K562 (cell line): ENCODE data around the gene C2orf42. TPM values are rescaled to one million over a fixed set of nuclear protein-coding genes. Genes with fewer than 3 reads are reported as not detected.
A peak's percentile ranks its signal among the peaks of the same experiment; 100 is the strongest.

Experiments used
- MAFK ChIP-seq: IDR thresholded peaks from 2 replicates; pipeline ENCODE4 v1.6.1; 2011; ENCODE audit warnings: low read length, improper control_type of control experiment
- NBN ChIP-seq: fragments of 450-650 bp; IDR thresholded peaks from 2 replicates; pipeline ENCODE4 v1.6.1; 2016; ENCODE audit warnings: low read depth, mild to moderate bottlenecking
- polyA plus RNA-seq, 8 experiments: library from polyadenylated mRNA; depleted of rRNA in 4 of 8; stranded (reverse) in 5 of 8; unstranded in 3 of 8; fragments of >200 nt; fragmentation: Nextera tagmentation in 2 of 8; fragmentation: Illumina TruSeq in 1 of 8; extraction: Ambion mirVana in 2 of 8; extraction: Trizol in 1 of 8; gene quantifications; 2 replicates each; pipeline versions ENCODE4 v1.2.1 to v1.2.3, GENCODE V29; 2011 to 2014; ENCODE audit warnings: inconsistent platforms in 1 of 8, missing spikeins in 1 of 8
- total RNA-seq, 7 experiments: library from RNA; depleted of rRNA in 6 of 7; stranded (reverse); fragments of >200 nt in 6 of 7; fragmentation: Illumina TruSeq in 2 of 7; extraction: Trizol in 2 of 7; gene quantifications; 2 replicates each; pipeline versions ENCODE4 v1.2.1 to v1.2.3, GENCODE V29; 2011 to 2021; ENCODE audit warnings: low replicate concordance in 1 of 7
- TF ChIP-seq, protein P1 (sequence below): fragments of 450-650 bp; IDR thresholded peaks from 2 replicates; pipeline ENCODE4 v1.6.1; 2016; ENCODE audit warnings: mild to moderate bottlenecking, moderate library complexity
- TF ChIP-seq, protein P2 (sequence below): sonication (generic); formaldehyde crosslinking; IDR thresholded peaks from 2 replicates; pipeline ENCODE4 v1.8.0; 2023; ENCODE audit warnings: mild to moderate bottlenecking, missing genetic modification reagents
- TF ChIP-seq, protein P3 (sequence below): fragments of 250-450 bp; sonication (Bioruptor Pico); IDR thresholded peaks from 2 replicates; pipeline ENCODE4 v1.8.0; 2021; ENCODE audit warnings: moderate library complexity, mild to moderate bottlenecking, inconsistent platforms
- TF ChIP-seq, protein P4 (sequence below): fragments of 250-450 bp; sonication (Bioruptor Pico); IDR thresholded peaks from 2 replicates; pipeline ENCODE4 v1.8.0; 2022; ENCODE audit warnings: moderate library complexity, mild to moderate bottlenecking, inconsistent platforms

The C2orf42 gene
- total and polyA plus RNA-seq, 9 of the 15 experiments (the other 6 are each of a cell fraction or from before 2014, with no cell fraction given), result 4.6 to 10.9 (median 7.5) TPM

DNA sequence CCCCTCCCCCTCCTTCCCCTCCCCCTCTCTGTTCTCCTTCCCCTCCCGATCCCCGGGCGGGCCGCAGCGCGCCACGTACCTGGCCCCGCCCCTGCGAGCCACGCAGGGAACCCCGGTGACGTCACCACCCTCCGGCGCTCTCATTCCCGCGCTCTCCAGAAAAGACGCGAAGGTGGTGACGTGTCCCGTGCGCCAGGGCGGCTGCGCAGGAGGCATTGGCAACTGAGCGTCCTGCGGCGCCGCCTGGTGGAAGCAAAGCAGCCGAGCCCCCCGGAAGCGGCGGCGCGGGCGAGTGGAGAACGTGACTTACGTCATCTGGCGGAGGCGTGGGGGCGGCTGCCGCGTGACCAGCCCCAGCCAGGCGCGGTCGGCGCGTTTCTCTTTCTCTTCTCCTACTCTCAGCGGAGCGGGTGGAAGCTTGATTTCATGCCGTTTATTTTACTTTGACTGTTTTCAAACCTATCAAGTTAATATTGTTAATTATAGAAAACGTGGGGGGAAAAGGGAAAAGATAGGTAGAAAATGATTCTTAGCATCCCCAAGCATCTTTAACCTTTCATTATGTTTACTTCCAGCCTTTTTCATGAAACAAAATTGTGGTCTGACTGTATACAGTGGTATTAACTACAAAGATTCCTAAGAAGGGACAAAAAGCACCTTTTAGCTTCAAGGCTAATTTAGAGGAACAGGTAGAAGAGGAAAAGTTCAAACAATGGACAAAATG is 48.1 kb downstream of the C2orf42 start (continued):
- TF ChIP-seq, protein P1, sequence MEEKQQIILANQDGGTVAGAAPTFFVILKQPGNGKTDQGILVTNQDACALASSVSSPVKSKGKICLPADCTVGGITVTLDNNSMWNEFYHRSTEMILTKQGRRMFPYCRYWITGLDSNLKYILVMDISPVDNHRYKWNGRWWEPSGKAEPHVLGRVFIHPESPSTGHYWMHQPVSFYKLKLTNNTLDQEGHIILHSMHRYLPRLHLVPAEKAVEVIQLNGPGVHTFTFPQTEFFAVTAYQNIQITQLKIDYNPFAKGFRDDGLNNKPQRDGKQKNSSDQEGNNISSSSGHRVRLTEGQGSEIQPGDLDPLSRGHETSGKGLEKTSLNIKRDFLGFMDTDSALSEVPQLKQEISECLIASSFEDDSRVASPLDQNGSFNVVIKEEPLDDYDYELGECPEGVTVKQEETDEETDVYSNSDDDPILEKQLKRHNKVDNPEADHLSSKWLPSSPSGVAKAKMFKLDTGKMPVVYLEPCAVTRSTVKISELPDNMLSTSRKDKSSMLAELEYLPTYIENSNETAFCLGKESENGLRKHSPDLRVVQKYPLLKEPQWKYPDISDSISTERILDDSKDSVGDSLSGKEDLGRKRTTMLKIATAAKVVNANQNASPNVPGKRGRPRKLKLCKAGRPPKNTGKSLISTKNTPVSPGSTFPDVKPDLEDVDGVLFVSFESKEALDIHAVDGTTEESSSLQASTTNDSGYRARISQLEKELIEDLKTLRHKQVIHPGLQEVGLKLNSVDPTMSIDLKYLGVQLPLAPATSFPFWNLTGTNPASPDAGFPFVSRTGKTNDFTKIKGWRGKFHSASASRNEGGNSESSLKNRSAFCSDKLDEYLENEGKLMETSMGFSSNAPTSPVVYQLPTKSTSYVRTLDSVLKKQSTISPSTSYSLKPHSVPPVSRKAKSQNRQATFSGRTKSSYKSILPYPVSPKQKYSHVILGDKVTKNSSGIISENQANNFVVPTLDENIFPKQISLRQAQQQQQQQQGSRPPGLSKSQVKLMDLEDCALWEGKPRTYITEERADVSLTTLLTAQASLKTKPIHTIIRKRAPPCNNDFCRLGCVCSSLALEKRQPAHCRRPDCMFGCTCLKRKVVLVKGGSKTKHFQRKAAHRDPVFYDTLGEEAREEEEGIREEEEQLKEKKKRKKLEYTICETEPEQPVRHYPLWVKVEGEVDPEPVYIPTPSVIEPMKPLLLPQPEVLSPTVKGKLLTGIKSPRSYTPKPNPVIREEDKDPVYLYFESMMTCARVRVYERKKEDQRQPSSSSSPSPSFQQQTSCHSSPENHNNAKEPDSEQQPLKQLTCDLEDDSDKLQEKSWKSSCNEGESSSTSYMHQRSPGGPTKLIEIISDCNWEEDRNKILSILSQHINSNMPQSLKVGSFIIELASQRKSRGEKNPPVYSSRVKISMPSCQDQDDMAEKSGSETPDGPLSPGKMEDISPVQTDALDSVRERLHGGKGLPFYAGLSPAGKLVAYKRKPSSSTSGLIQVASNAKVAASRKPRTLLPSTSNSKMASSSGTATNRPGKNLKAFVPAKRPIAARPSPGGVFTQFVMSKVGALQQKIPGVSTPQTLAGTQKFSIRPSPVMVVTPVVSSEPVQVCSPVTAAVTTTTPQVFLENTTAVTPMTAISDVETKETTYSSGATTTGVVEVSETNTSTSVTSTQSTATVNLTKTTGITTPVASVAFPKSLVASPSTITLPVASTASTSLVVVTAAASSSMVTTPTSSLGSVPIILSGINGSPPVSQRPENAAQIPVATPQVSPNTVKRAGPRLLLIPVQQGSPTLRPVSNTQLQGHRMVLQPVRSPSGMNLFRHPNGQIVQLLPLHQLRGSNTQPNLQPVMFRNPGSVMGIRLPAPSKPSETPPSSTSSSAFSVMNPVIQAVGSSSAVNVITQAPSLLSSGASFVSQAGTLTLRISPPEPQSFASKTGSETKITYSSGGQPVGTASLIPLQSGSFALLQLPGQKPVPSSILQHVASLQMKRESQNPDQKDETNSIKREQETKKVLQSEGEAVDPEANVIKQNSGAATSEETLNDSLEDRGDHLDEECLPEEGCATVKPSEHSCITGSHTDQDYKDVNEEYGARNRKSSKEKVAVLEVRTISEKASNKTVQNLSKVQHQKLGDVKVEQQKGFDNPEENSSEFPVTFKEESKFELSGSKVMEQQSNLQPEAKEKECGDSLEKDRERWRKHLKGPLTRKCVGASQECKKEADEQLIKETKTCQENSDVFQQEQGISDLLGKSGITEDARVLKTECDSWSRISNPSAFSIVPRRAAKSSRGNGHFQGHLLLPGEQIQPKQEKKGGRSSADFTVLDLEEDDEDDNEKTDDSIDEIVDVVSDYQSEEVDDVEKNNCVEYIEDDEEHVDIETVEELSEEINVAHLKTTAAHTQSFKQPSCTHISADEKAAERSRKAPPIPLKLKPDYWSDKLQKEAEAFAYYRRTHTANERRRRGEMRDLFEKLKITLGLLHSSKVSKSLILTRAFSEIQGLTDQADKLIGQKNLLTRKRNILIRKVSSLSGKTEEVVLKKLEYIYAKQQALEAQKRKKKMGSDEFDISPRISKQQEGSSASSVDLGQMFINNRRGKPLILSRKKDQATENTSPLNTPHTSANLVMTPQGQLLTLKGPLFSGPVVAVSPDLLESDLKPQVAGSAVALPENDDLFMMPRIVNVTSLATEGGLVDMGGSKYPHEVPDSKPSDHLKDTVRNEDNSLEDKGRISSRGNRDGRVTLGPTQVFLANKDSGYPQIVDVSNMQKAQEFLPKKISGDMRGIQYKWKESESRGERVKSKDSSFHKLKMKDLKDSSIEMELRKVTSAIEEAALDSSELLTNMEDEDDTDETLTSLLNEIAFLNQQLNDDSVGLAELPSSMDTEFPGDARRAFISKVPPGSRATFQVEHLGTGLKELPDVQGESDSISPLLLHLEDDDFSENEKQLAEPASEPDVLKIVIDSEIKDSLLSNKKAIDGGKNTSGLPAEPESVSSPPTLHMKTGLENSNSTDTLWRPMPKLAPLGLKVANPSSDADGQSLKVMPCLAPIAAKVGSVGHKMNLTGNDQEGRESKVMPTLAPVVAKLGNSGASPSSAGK, result no peak
- TF ChIP-seq, protein P2, sequence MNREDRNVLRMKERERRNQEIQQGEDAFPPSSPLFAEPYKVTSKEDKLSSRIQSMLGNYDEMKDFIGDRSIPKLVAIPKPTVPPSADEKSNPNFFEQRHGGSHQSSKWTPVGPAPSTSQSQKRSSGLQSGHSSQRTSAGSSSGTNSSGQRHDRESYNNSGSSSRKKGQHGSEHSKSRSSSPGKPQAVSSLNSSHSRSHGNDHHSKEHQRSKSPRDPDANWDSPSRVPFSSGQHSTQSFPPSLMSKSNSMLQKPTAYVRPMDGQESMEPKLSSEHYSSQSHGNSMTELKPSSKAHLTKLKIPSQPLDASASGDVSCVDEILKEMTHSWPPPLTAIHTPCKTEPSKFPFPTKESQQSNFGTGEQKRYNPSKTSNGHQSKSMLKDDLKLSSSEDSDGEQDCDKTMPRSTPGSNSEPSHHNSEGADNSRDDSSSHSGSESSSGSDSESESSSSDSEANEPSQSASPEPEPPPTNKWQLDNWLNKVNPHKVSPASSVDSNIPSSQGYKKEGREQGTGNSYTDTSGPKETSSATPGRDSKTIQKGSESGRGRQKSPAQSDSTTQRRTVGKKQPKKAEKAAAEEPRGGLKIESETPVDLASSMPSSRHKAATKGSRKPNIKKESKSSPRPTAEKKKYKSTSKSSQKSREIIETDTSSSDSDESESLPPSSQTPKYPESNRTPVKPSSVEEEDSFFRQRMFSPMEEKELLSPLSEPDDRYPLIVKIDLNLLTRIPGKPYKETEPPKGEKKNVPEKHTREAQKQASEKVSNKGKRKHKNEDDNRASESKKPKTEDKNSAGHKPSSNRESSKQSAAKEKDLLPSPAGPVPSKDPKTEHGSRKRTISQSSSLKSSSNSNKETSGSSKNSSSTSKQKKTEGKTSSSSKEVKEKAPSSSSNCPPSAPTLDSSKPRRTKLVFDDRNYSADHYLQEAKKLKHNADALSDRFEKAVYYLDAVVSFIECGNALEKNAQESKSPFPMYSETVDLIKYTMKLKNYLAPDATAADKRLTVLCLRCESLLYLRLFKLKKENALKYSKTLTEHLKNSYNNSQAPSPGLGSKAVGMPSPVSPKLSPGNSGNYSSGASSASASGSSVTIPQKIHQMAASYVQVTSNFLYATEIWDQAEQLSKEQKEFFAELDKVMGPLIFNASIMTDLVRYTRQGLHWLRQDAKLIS (CRISPR knock-in tag), result peak; percentile 98
- TF ChIP-seq, protein P3, sequence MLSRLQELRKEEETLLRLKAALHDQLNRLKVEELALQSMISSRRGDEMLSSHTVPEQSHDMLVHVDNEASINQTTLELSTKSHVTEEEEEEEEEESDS (CRISPR knock-in tag), result no peak
- no peak; the same call in 1 of the 2 replicates for TF ChIP-seq MAFK
- peak; percentile 97 for TF ChIP-seq NBN
- TF ChIP-seq, protein P4, sequence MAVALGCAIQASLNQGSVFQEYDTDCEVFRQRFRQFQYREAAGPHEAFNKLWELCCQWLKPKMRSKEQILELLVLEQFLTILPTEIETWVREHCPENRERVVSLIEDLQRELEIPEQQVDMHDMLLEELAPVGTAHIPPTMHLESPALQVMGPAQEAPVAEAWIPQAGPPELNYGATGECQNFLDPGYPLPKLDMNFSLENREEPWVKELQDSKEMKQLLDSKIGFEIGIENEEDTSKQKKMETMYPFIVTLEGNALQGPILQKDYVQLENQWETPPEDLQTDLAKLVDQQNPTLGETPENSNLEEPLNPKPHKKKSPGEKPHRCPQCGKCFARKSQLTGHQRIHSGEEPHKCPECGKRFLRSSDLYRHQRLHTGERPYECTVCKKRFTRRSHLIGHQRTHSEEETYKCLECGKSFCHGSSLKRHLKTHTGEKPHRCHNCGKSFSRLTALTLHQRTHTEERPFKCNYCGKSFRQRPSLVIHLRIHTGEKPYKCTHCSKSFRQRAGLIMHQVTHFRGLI, result no peak; the same call in 1 of the 2 replicates
